ENCODE results near the gene AMDHD2. TPM values are rescaled to one million over a fixed set of nuclear protein-coding genes. Genes with fewer than 3 reads are reported as not detected.

The AMDHD2 gene
- total RNA-seq, 1 donor from 2014 or later: 58.3 TPM

DNA sequence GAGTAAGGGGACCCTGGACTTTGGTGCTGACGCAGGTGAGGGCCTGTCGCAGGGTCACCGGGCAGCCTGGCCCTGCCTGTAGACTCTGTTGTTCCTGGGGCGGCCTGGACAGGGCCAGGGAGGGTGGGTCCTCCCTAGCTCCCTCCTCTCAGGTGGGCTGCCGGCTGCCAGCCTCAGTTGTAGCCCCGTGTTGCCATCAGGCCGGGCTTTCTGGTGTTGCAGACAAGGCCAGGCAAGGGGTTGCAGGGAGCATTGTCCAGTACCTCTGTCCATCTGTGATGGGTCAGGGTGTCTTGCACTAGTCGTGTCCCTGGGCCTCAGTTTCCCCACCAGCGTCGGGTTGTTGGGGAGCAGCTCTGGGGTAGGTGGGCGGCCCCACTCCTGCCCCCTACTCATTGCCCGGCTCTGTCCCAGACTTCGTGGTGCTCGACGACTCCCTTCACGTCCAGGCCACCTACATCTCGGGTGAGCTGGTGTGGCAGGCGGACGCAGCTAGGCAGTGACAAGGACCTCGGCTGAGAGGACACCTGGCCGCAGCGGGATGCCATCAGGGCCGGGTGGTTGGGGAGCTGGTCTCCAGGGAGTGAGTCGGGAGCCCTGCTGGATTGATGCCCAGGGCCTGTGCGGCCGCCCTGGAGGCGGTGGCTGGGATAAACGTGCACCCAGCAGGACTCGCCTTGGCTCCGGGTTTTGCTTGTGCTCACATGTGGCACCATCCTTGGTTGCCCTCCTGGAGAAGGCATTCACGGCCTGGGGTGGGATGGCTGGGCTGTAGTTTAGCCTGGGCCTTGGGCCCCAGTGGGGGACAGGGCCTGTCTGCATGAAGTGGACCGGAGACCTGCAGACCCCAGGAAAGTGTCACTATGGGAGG, 9.1 kb downstream of the AMDHD2 start:
- peaks cover 13% of the 10 kb centered on the region for H3K4me1 Mint-ChIP-seq
- peak; percentile 19 for TF ChIP-seq CTCF (conservative IDR thresholded peaks at IDR 0.05)
- peaks cover 2% of the 10 kb centered on the region for H3K36me3 Mint-ChIP-seq (ENCODE audit: low read depth)
- peak overlapping the region; percentile 38 for H3K4me3 Mint-ChIP-seq
- H3K27me3 Mint-ChIP-seq (ENCODE audit: low read depth): peaks cover 14% of the 10 kb centered on the region
- H3K9me3 Mint-ChIP-seq: no peaks in the 10 kb centered on the region
- no peak for DNase-seq (ENCODE audit: low read depth, low spot score)
- H3K27ac Mint-ChIP-seq (ENCODE audit: unreplicated experiment): no peak overlapping the region

GRCh38 chr16:2529961-2530628, 9.9 kb downstream of the AMDHD2 start:
- Mint-ChIP-seq H3K9me3 (no peaks in the 10 kb centered on the region), H3K36me3 (ENCODE audit: low read depth) (no peaks in the 10 kb centered on the region), H3K4me1 (peaks cover 16% of the 10 kb centered on the region), H3K27me3 (ENCODE audit: low read depth) (peaks cover 17% of the 10 kb centered on the region), H3K27ac (ENCODE audit: unreplicated experiment) (no peak overlapping the region), H3K4me3 (peak overlapping the region; percentile 69)
- no peak for TF ChIP-seq CTCF (conservative IDR thresholded peaks at IDR 0.05)
- no peak for DNase-seq (ENCODE audit: low read depth, low spot score)

DNA sequence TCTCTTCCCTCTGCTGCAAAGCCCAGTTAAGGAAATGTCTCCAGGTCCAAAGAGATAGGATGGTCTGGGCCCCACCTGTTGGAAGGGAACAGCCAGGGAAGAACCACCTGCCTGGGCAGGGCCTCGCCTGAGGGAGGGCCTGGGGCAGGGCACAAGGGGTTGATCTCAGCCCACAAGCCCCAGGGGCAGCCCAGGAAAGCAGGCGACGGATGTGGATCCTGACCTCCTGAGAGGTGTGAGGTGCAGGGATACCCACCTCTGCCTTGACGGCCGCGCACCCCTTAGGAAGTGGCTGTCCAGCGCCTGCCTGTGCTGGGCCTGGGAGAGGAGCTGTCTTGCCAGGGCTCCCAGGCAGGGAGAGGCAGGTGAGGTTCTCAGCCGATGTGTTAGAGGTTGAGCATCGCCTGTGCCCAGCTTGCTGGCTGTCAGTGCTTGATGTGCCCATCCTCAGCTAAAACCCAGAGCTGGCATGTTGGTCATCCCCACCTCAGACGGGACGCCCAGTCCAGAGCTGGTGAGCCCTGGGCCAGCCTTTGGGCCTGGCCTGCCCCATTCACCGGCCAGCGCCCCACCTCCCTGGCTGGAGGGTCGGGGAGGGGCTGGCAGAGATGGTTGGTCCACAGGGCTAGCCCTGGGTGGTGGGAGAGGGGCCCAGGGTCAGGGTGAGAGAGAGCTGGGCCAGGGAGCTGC, 10.6 kb downstream of the AMDHD2 start:
- Mint-ChIP-seq H3K9me3 (no peaks in the 10 kb centered on the region), H3K27ac (ENCODE audit: unreplicated experiment) (no peak overlapping the region), H3K4me1 (peaks cover 19% of the 10 kb centered on the region), H3K4me3 (peak overlapping the region; percentile 92), H3K36me3 (ENCODE audit: low read depth) (no peaks in the 10 kb centered on the region), H3K27me3 (ENCODE audit: low read depth) (peaks cover 17% of the 10 kb centered on the region)
- TF ChIP-seq CTCF (conservative IDR thresholded peaks at IDR 0.05): no peak
- no peak for DNase-seq (ENCODE audit: low read depth, low spot score)

- no peaks in the 10 kb centered on the region for H3K36me3 Mint-ChIP-seq (ENCODE audit: low read depth)
- no peak for TF ChIP-seq CTCF (conservative IDR thresholded peaks at IDR 0.05)
- no peak for DNase-seq (ENCODE audit: low read depth, low spot score)
- no peaks in the 10 kb centered on the region for H3K9me3 Mint-ChIP-seq
- H3K27me3 Mint-ChIP-seq (ENCODE audit: low read depth): peaks cover 17% of the 10 kb centered on the region
- H3K4me3 Mint-ChIP-seq: peak within 1 kb of the TSS; percentile 92
- H3K27ac Mint-ChIP-seq (ENCODE audit: unreplicated experiment): peak within 1 kb of the TSS; percentile 87
- peaks cover 24% of the 10 kb centered on the region for H3K4me1 Mint-ChIP-seq
Measured at GRCh38 chr16:2531371-2531695, 11.2 kb downstream of the AMDHD2 start, which contains the start of gene CEMP1. TSS of gene CEMP1 (minus strand) at chr16:2531408. CDS start at chr16:2531073, 335 bp downstream.

GRCh38 chr16:2531696-2532493, 11.7 kb downstream of the AMDHD2 start:
- peaks cover 28% of the 10 kb centered on the region for H3K4me1 Mint-ChIP-seq
- peaks cover 17% of the 10 kb centered on the region for H3K27me3 Mint-ChIP-seq (ENCODE audit: low read depth)
- TF ChIP-seq CTCF (conservative IDR thresholded peaks at IDR 0.05): no peak
- H3K4me3 Mint-ChIP-seq: peak overlapping the region; percentile 92
- peak; percentile 94 for DNase-seq (ENCODE audit: low read depth, low spot score)
- no peaks in the 10 kb centered on the region for H3K9me3 Mint-ChIP-seq
- H3K27ac Mint-ChIP-seq (ENCODE audit: unreplicated experiment): peak overlapping the region; percentile 87
- H3K36me3 Mint-ChIP-seq (ENCODE audit: low read depth): no peaks in the 10 kb centered on the region
